AG04450 (cell line): Measurements from ENCODE around the gene ZDHHC7. TPM values are rescaled to one million over a fixed set of nuclear protein-coding genes. Genes with fewer than 3 reads are reported as not detected.
A peak's percentile ranks its signal among the peaks of the same experiment; 100 is the strongest.

ENCODE experiments used
- CTCF ChIA-PET: fragments of 300-600, 350-600 bp; formaldehyde crosslinking; extraction: SDS; loops from one replicate; lab custom pipeline; 2022; ENCODE audit warnings: antibody characterized with exemption, inconsistent platforms; lab: Charles Lee
- POLR2A ChIA-PET: fragments of 350-600 bp; formaldehyde crosslinking; extraction: SDS; loops from one replicate; lab custom pipeline; 2021; ENCODE audit warnings: antibody characterized with exemption, inconsistent platforms; lab: Yijun Ruan, JAX
- DNase-seq: peaks from one replicate; pipeline ENCODE4 v3.0.0-alpha.2; 2011; ENCODE audit warnings: low read depth, low spot score
- H3K27ac ChIP-seq: one replicate; pipeline ENCODE4 v1.5.1; 2012; ENCODE audit warnings: low read depth, low read length, control low read depth
- H3K27me3 ChIP-seq: one replicate; pipeline ENCODE4 v1.6.0; 2012; ENCODE audit warnings: low read length; ENCODE audit not compliant: control insufficient read depth, insufficient read depth
- H3K4me3 ChIP-seq: 2 replicates; pipeline ENCODE4 v1.5.1; 2011; ENCODE audit warnings: mild to moderate bottlenecking, low read depth, low read length, control low read depth
- H3K9me3 ChIP-seq: 2 replicates; pipeline ENCODE4 v1.5.1; 2012; ENCODE audit warnings: low read length; ENCODE audit not compliant: control insufficient read depth, insufficient read depth
- CTCF ChIP-seq: IDR thresholded peaks from 2 replicates; pipeline ENCODE4 v1.5.1; 2011; ENCODE audit warnings: low read depth, low read length, control low read depth, inconsistent platforms
- polyA plus RNA-seq: library from polyadenylated mRNA; depleted of rRNA; stranded (reverse); fragments of >200 nt; gene quantifications from 2 replicates; pipeline ENCODE4 v1.2.3, GENCODE V29; 2011

ZDHHC7 gene
- polyA plus RNA-seq, 1 experiment, result 136 TPM

DNA sequence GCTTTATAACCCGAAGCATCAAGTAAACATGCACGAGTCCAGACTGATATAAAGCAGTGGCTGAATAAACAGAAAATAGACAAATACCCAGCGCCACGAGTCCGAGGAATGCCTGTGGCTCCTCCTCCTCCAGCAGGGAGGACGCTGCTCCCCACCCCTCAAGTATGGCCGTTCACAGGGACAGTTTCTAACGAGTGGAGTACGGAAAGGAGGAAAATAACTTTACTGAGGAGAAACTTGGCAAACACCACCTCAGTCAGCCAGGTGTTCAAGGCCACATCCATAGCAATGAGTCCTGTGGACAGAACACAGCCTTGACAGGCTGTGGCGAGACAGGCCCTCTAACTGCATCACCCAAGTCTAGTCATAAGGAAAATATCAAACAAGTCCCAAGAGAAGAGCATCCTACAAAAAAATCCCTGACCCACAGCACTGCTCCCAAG, 9.2 kb downstream of the ZDHHC7 start:
- H3K4me3 ChIP-seq, result no peak overlapping the region
- TF ChIP-seq CTCF, result no peak
- H3K9me3 ChIP-seq, result no peaks in the 10 kb centered on the region; the same call in 1 of the 2 replicates
- CTCF ChIA-PET, result interaction anchor here (1.0 to 1.1 kb wide), 2 partner anchors 25 to 263 kb away, joined by 3 to 4 read pairs; no protein-coding TSS in a partner anchor
- DNase-seq, result no peak
- no peaks in the 10 kb centered on the region for H3K27me3 ChIP-seq
- H3K27ac ChIP-seq, result peak overlapping the region; percentile 48
- POLR2A ChIA-PET, result no interaction called here

DNA sequence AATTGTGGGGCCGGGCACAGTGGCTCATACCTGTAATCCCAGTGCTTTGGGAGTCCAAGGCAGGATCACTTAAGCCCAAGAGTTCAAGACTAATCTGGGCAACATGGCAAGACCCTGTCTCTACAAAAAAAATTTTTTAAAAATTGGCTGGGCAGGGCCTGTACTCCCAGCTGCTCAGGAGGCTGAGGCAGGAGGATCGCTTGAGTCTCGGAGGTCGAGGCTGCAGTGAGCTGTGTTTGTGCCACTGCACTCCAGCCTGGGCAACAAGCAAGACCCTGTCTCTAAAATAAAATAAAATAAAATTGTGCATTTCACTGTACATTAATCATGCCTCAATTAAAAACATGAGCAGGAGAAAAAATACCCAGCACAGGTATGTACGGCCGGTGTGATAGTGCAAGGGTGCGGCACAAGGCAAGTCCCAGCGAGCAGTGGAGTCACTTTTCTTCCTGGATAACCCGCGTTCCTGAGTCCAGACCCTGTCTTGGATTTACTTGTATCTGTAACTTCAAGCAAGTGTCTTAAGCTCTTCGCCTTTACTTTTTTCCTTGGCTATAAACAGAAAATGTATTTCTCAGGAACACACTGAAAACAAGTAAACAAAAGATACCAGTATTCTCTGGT, 11.4 kb downstream of the ZDHHC7 start:
- Histone ChIP-seq H3K4me3 (no peak overlapping the region), H3K27ac (peak overlapping the region; percentile 47), H3K27me3 (no peaks in the 10 kb centered on the region), H3K9me3 (no peaks in the 10 kb centered on the region; the same call in 1 of the 2 replicates)
- no peak for DNase-seq
- CTCF ChIA-PET, result no interaction called here
- POLR2A ChIA-PET, result no interaction called here
- no peak for TF ChIP-seq CTCF

GRCh38 chr16:84999200-84999599, 12.1 kb downstream of the ZDHHC7 start:
- no peak overlapping the region for H3K27ac ChIP-seq
- no peak for DNase-seq

GRCh38 chr16:84996365-84996764, 15.0 kb downstream of the ZDHHC7 start:
- no peaks in the 10 kb centered on the region; the same call in 1 of the 2 replicates for H3K9me3 ChIP-seq
- ChIA-PET POLR2A (no interaction called here), CTCF (interaction anchor here (0.5 to 0.9 kb wide), 2 partner anchors 8 to 31 kb away, joined by 3 to 6 read pairs; no protein-coding TSS in a partner anchor)
- H3K4me3 ChIP-seq, result no peak overlapping the region
- no peak for DNase-seq
- peak overlapping the region; percentile 58 for H3K27ac ChIP-seq
- no peaks in the 10 kb centered on the region for H3K27me3 ChIP-seq
- TF ChIP-seq CTCF, result no peak

More at GRCh38 chr16:84999200-84999599, 12.1 kb downstream of the ZDHHC7 start:
- Histone ChIP-seq H3K4me3 (no peak overlapping the region), H3K27me3 (no peaks in the 10 kb centered on the region), H3K9me3 (no peaks in the 10 kb centered on the region; the same call in 1 of the 2 replicates)
- ChIA-PET CTCF (no interaction called here), POLR2A (interaction anchor here (0.7 kb wide), 1 partner anchor 26 kb away, joined by 3 read pairs; no protein-coding TSS in a partner anchor)
- TF ChIP-seq CTCF, result no peak

DNA sequence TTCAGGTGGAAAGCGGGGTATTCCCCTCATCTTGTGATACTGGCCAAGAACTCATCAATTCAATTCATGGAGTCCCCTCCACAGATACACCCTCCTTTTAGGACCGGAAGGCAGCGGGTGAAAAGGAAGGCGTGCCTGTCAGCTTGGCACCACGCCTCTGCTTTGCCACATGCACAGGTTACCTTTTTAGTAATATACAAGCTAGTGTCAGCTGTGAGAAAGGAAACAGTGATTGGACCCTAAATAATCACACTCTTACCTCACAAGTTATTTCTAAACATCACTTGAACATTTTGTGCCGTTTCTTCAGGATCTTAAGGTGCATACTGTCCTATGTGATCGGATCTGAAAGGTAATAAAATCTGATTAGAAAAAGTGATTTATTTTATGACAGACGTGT, 15.7 kb downstream of the ZDHHC7 start:
- Histone ChIP-seq H3K27me3 (no peaks in the 10 kb centered on the region), H3K4me3 (no peak overlapping the region), H3K27ac (peak overlapping the region; percentile 100), H3K9me3 (no peaks in the 10 kb centered on the region; the same call in 1 of the 2 replicates)
- POLR2A ChIA-PET, result interaction anchor here (1.0 to 1.6 kb wide), 3 partner anchors 9 to 43 kb away, joined by 3 to 27 read pairs (median 12); partner anchors contain the start of gene ZDHHC7
- no peak for TF ChIP-seq CTCF
- no peak for DNase-seq
- CTCF ChIA-PET, result interaction anchor here (0.9 kb wide), 1 partner anchor 31 kb away, joined by 3 read pairs; no protein-coding TSS in a partner anchor
